K562 (cell line): ENCODE measurements around the gene XPR1. TPM values are rescaled to one million over a fixed set of nuclear protein-coding genes. Genes with fewer than 3 reads are reported as not detected.

Source experiments
- ATAC-seq: fragments of 200-7000 bp; cut with Tn5 transposase; 3 replicates; pipeline ENCODE4 v1.9.1; 2020; ENCODE audit warnings: moderate library complexity
- BruUV-seq: library from RNA; stranded (reverse); fragments of 400-500 nt; replicated peaks from 2 replicates; lab custom pipeline; 2021; lab: Mats Ljungman, UMichigan
- CTCF ChIA-PET: fragments of 300-600 bp; formaldehyde crosslinking; extraction: SDS; loops from one replicate; lab custom pipeline; 2021; ENCODE audit warnings: low intra/inter-chr PET ratio; lab: Yijun Ruan, JAX
- POLR2A ChIA-PET: fragments of 300-600, 350-650 bp; sonication (Branson Sonifier 250); formaldehyde crosslinking; extraction: SDS; loops from one replicate; lab custom pipeline; 2021; ENCODE audit warnings: antibody characterized with exemption, inconsistent platforms; lab: Yijun Ruan, JAX
- DNase-seq, 4 experiments: peaks; one replicate each; pipeline versions ENCODE4 v3.0.0 to v3.0.0-alpha.2; 2011 to 2018; ENCODE audit warnings: low spot score in 3 of 4, mixed read lengths in 3 of 4; ENCODE audit errors: extremely low read depth in 1 of 4
- FAIRE-seq: peaks from 2 replicates; lab custom pipeline; 2011; peaks lifted over from hg19 to GRCh38; lab: Jason Lieb, UNC
- H2AFZ ChIP-seq: 2 replicates; pipeline ENCODE4 v1.6.0; 2011; ENCODE audit warnings: low read depth, low read length, control low read depth, inconsistent platforms
- H3K27ac ChIP-seq: fragments of 200-600 bp; 3 replicates; pipeline ENCODE4 v1.8.0; 2011; ENCODE audit warnings: low read depth, mild to moderate bottlenecking, control low read depth, inconsistent platforms, low read length, moderate library complexity, mixed read lengths; ENCODE audit errors: extremely low read depth
- H3K27me3 ChIP-seq, 2 experiments: fragments of 300-600 bp in 1 of 2; 2 replicates in 1 of 2; 3 replicates in 1 of 2; pipeline versions ENCODE4 v1.6.0 to v1.8.0; 2011; ENCODE audit warnings: inconsistent platforms in 2 of 2, low read length in 2 of 2, mild to moderate bottlenecking in 1 of 2, mixed read lengths in 1 of 2, moderate library complexity in 1 of 2; ENCODE audit not compliant: control insufficient read depth in 2 of 2, insufficient read depth in 2 of 2
- H3K36me3 ChIP-seq: fragments of 300-600 bp; 3 replicates; pipeline ENCODE4 v1.8.0; 2011; ENCODE audit warnings: mild to moderate bottlenecking, low read length, inconsistent platforms; ENCODE audit not compliant: control insufficient read depth, insufficient read depth
- H3K4me1 ChIP-seq, 2 experiments: fragments of 200-600 bp in 1 of 2; replicated peaks in 1 of 2; 2 replicates in 1 of 2; 3 replicates in 1 of 2; pipeline versions ENCODE4 v1.5.1 to v1.8.0; 2011; ENCODE audit warnings: inconsistent platforms in 2 of 2, low read length in 2 of 2, mild to moderate bottlenecking in 1 of 2, mixed read lengths in 1 of 2, moderate library complexity in 1 of 2; ENCODE audit not compliant: control insufficient read depth in 2 of 2, insufficient read depth in 2 of 2
- H3K4me2 ChIP-seq: 2 replicates; pipeline ENCODE4 v1.6.1; 2011; ENCODE audit warnings: low read length, control low read depth, inconsistent platforms, mixed read lengths; ENCODE audit not compliant: insufficient read depth
- H3K4me3 ChIP-seq: fragments of 200-600 bp; sonication (generic), shearing (Covaris generic); 2 replicates; pipeline ENCODE4 v1.5.1; 2016; ENCODE audit warnings: control low read depth, inconsistent platforms
- H3K79me2 ChIP-seq: fragments of 200-600 bp; 3 replicates; pipeline ENCODE4 v1.8.0; 2011; ENCODE audit warnings: low read length, inconsistent platforms; ENCODE audit not compliant: control insufficient read depth, insufficient read depth
- H3K9ac ChIP-seq, 2 experiments: 2 replicates each; pipeline versions ENCODE4 v1.6.0 to v1.6.1; 2011; ENCODE audit warnings: low read depth in 2 of 2, low read length in 2 of 2, control low read depth in 1 of 2, inconsistent platforms in 1 of 2, mild to moderate bottlenecking in 1 of 2, mixed read lengths in 1 of 2; ENCODE audit not compliant: insufficient read depth in 1 of 2
- H3K9me1 ChIP-seq: one replicate; pipeline ENCODE4 v1.6.0; 2011; ENCODE audit warnings: inconsistent platforms, mild to moderate bottlenecking, low read length, moderate library complexity; ENCODE audit not compliant: control insufficient read depth, insufficient read depth
- H3K9me3 ChIP-seq: replicated peaks from 2 replicates; pipeline ENCODE4 v1.5.1; 2011; ENCODE audit warnings: low read depth, low read length, inconsistent platforms; ENCODE audit not compliant: control insufficient read depth, insufficient read depth
- H4K20me1 ChIP-seq: replicated peaks from 2 replicates; pipeline ENCODE4 v1.6.1; 2011; ENCODE audit warnings: low read length, inconsistent platforms, mixed read lengths; ENCODE audit not compliant: control insufficient read depth, insufficient read depth
- BCOR ChIP-seq: fragments of 450-650 bp; IDR thresholded peaks from 2 replicates; pipeline ENCODE4 v1.6.1; 2016
- MBD2 ChIP-seq: sonication (generic); IDR thresholded peaks from 2 replicates; pipeline ENCODE4 v1.6.1; 2016; ENCODE audit warnings: low read depth, borderline replicate concordance
- ZNF121 ChIP-seq: sonication (generic); formaldehyde crosslinking; conservative IDR thresholded peaks from 2 replicates; pipeline ENCODE4 v1.8.0; 2022; ENCODE audit warnings: missing genetic modification reagents
- WGBS: fragments of 100-300 bp; shearing (Covaris generic); methylation state at CpG from one replicate; pipeline ENCODE4 v1.1.6; 2016; ENCODE audit warnings: low coverage, mixed read lengths; ENCODE audit not compliant: insufficient coverage; ENCODE audit errors: missing lambda C conversion rate; 5-methylcytosine and 5-hydroxymethylcytosine counted together
- in situ Hi-C: fragments of 300-500 bp; cut with MboI; formaldehyde crosslinking; loops from 4 replicates; pipeline ENCODE4 v1.15.0; 2018; ENCODE audit warnings: inconsistent platforms, mixed read lengths
- intact Hi-C: fragments of 100-400 bp; cut with micrococcal nuclease; formaldehyde crosslinking; loops from 2 replicates; pipeline ENCODE4 v1.14.2; 2022
- polyA plus RNA-seq, 8 experiments: library from polyadenylated mRNA; depleted of rRNA in 4 of 8; stranded (reverse) in 5 of 8; unstranded in 3 of 8; fragments of >200 nt; fragmentation: Nextera tagmentation in 2 of 8; fragmentation: Illumina TruSeq in 1 of 8; extraction: Ambion mirVana in 2 of 8; extraction: Trizol in 1 of 8; gene quantifications; 2 replicates each; pipeline versions ENCODE4 v1.2.1 to v1.2.3, GENCODE V29; 2011 to 2014; ENCODE audit warnings: inconsistent platforms in 1 of 8, missing spikeins in 1 of 8
- total RNA-seq, 7 experiments: library from RNA; depleted of rRNA in 6 of 7; stranded (reverse); fragments of >200 nt in 6 of 7; fragmentation: Illumina TruSeq in 2 of 7; extraction: Trizol in 2 of 7; gene quantifications; 2 replicates each; pipeline versions ENCODE4 v1.2.1 to v1.2.3, GENCODE V29; 2011 to 2021; ENCODE audit warnings: low replicate concordance in 1 of 7

Gene XPR1
- total and polyA plus RNA-seq, 9 of the 15 experiments (the other 6 are each of a cell fraction or from before 2014, with no cell fraction given) = 3.0 to 66.2 (median 38.6) TPM

DNA sequence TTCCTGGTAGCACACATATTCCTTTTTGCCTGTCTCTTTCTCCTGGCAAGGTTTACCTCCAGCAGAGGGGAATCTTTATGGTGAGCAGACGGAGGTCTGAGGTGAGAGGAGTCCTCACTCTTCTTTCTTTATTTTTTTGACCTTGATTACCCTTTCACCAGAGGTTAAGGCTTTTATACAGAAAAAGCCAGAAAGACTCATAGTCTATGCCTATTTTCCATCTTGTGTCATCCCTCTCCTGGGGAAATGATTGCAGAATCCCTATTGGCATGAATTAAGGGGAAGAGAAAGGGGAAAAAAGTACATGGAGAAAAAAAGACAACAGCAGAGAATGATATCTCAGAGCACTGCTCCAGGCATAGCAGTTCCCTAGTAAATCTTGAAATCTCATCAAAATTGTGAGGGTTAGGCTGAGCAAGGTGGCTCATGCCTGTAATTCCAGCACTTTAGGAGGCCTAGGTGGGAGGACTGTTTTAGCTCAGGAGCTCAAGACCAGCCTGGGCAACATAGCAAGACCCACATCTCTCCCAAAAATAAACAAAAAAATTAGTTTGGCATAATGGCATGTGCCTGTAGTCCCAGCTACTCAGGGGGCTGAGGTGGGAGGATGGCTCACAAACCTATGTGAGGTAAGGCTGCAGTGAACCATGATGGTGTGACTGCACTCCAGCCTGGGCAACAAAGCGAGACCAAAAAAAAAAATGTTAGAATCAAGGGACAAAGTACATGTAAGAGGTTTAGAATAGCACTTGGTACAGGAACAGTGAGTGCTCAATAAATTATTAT is 1.2 kb upstream of the XPR1 start:
- H2AFZ ChIP-seq = peak overlapping the region; percentile 57

More for the DNA sequence above, 1.2 kb upstream of the XPR1 start:
- 0 out of 2 replicates have a peak overlapping the region, but pooled peaks have one; percentile 1 for H3K4me2 ChIP-seq
- BruUV-seq = no TSS peak
- peak overlapping the region; percentile 8; the same call in 1 of the 3 replicates for H3K27ac ChIP-seq
- no peak overlapping the region for H3K4me3 ChIP-seq
- TF ChIP-seq ZNF121 = peak; percentile 64
- TF ChIP-seq BCOR = peak; percentile 48; the same call in 1 of the 2 replicates
- TF ChIP-seq MBD2 = no peak
- in situ Hi-C loops (loop anchor here (25.0 kb wide), 1 partner anchor 532 kb away; no protein-coding TSS in a partner anchor), intact Hi-C loops (loop anchor here (1.0 to 10.0 kb wide), 5 partner anchors 19 to 524 kb away; no protein-coding TSS in a partner anchor)
- WGBS = 93% methylated on average over 2 of the region's 2 CpGs
- H3K9ac ChIP-seq = 0 out of 4 replicates have a peak overlapping the region, but pooled peaks of 1 of the 2 experiments have one; percentile 43
- H4K20me1 ChIP-seq = no peaks in the 10 kb centered on the region; the same call in 1 of the 2 replicates
- DNase-seq (no peak), FAIRE-seq (no peak), ATAC-seq (no peak)
- H3K79me2 ChIP-seq = peaks cover 37% of the 10 kb centered on the region
- no peaks in the 10 kb centered on the region; the same call in 2 of the 3 replicates for H3K36me3 ChIP-seq
- POLR2A ChIA-PET = interaction anchor here (0.9 to 2.2 kb wide), 12 partner anchors 8 to 251 kb away, joined by 3 to 16 read pairs (median 4); no protein-coding TSS in a partner anchor
- no peaks in the 10 kb centered on the region for H3K27me3 ChIP-seq
- CTCF ChIA-PET = no interaction called here
- peaks cover 5 to 16% of the 10 kb centered on the region in 2 experiments; a peak in 4 of 5 replicates for H3K4me1 ChIP-seq
- no peaks in the 10 kb centered on the region for H3K9me1 ChIP-seq
- no peaks in the 10 kb centered on the region; the same call in 1 of the 2 replicates for H3K9me3 ChIP-seq
